ENCODE measurements around the gene NAPB. TPM values are rescaled to one million over a fixed set of nuclear protein-coding genes. Genes with fewer than 3 reads are reported as not detected.

Gene NAPB
- polyA plus RNA-seq, 3 donors from 2014 or later: 6.1 to 11.2 (median 7.0) TPM

GRCh38 chr20:23409800-23410199 is 11.5 kb downstream of the NAPB start:
- Mint-ChIP-seq H3K27ac (peak overlapping the region in 1 of 6 donors; percentile 37), H3K9me3 (no peaks in the 10 kb centered on the region), H3K36me3 (no peaks in the 10 kb centered on the region), H3K27me3 (ENCODE audit: low read depth in 3 of 3) (peaks cover 0 to 2% (median 0%) of the 10 kb centered on the region in 3 donors), H3K4me1 (peaks cover 26 to 77% of the 10 kb centered on the region in 2 donors), H3K4me3 (no peak overlapping the region)
- DNase-seq: no peak

GRCh38 chr20:23408957-23409356 is 12.3 kb downstream of the NAPB start:
- H3K27me3 Mint-ChIP-seq (ENCODE audit: low read depth in 3 of 3): peaks cover 0 to 2% (median 0%) of the 10 kb centered on the region in 3 donors
- H3K4me3 Mint-ChIP-seq: no peak overlapping the region
- H3K4me1 Mint-ChIP-seq: peaks cover 25 to 82% of the 10 kb centered on the region in 2 donors
- H3K27ac Mint-ChIP-seq: peak overlapping the region in 1 of 6 donors; percentile 44
- DNase-seq: no peak
- H3K9me3 Mint-ChIP-seq: no peaks in the 10 kb centered on the region
- no peaks in the 10 kb centered on the region for H3K36me3 Mint-ChIP-seq

GRCh38 chr20:23407781-23408464 is 13.4 kb downstream of the NAPB start:
- Mint-ChIP-seq H3K9me3 (no peaks in the 10 kb centered on the region), H3K36me3 (no peaks in the 10 kb centered on the region), H3K4me1 (peaks cover 20 to 78% of the 10 kb centered on the region in 2 donors), H3K4me3 (no peak overlapping the region), H3K27me3 (ENCODE audit: low read depth in 3 of 3) (peaks cover 0 to 2% (median 0%) of the 10 kb centered on the region in 3 donors), H3K27ac (peak overlapping the region in 5 of 6 donors; percentile 44 to 73 (median 51))
- peak in 2 of 3 donors; percentile 9 for DNase-seq

GRCh38 chr20:23406880-23407279 is 14.4 kb downstream of the NAPB start:
- peak overlapping the region in 1 of 6 donors; percentile 30 for H3K27ac Mint-ChIP-seq
- H3K4me1 Mint-ChIP-seq: peaks cover 20 to 74% of the 10 kb centered on the region in 2 donors
- H3K9me3 Mint-ChIP-seq: no peaks in the 10 kb centered on the region
- H3K27me3 Mint-ChIP-seq (ENCODE audit: low read depth in 3 of 3): peaks cover 0 to 2% (median 0%) of the 10 kb centered on the region in 3 donors
- no peak for DNase-seq
- H3K36me3 Mint-ChIP-seq: peaks cover 0 to 5% (median 0%) of the 10 kb centered on the region in 3 donors
- H3K4me3 Mint-ChIP-seq: no peak overlapping the region

- H3K36me3 Mint-ChIP-seq: peaks cover 0 to 11% (median 0%) of the 10 kb centered on the region in 3 donors
- peaks cover 20 to 55% of the 10 kb centered on the region in 2 donors for H3K4me1 Mint-ChIP-seq
- no peak for DNase-seq
- no peak overlapping the region for H3K4me3 Mint-ChIP-seq
- H3K27ac Mint-ChIP-seq: no peak overlapping the region
- no peaks in the 10 kb centered on the region for H3K9me3 Mint-ChIP-seq
- peaks cover 0 to 2% (median 0%) of the 10 kb centered on the region in 3 donors for H3K27me3 Mint-ChIP-seq (ENCODE audit: low read depth in 3 of 3)
Measured at GRCh38 chr20:23404196-23404595, 17.1 kb downstream of the NAPB start.

GRCh38 chr20:23403751-23404150 is 17.5 kb downstream of the NAPB start:
- H3K4me3 Mint-ChIP-seq: no peak overlapping the region
- H3K36me3 Mint-ChIP-seq: peaks cover 0 to 11% (median 0%) of the 10 kb centered on the region in 3 donors
- DNase-seq: no peak
- H3K27ac Mint-ChIP-seq: no peak overlapping the region
- H3K9me3 Mint-ChIP-seq: no peaks in the 10 kb centered on the region
- H3K27me3 Mint-ChIP-seq (ENCODE audit: low read depth in 3 of 3): peaks cover 0 to 2% (median 0%) of the 10 kb centered on the region in 3 donors
- H3K4me1 Mint-ChIP-seq: peaks cover 20 to 53% of the 10 kb centered on the region in 2 donors

- peaks cover 0 to 2% (median 0%) of the 10 kb centered on the region in 3 donors for H3K27me3 Mint-ChIP-seq (ENCODE audit: low read depth in 3 of 3)
- no peak for DNase-seq
- no peak overlapping the region for H3K27ac Mint-ChIP-seq
- H3K4me1 Mint-ChIP-seq: peaks cover 3 to 39% of the 10 kb centered on the region in 2 donors
- H3K9me3 Mint-ChIP-seq: no peaks in the 10 kb centered on the region
- H3K4me3 Mint-ChIP-seq: no peak overlapping the region
- H3K36me3 Mint-ChIP-seq: peaks cover 0 to 13% (median 0%) of the 10 kb centered on the region in 3 donors
Measured at GRCh38 chr20:23401051-23401450, 20.2 kb downstream of the NAPB start.

- peaks cover 0 to 18% (median 0%) of the 10 kb centered on the region in 3 donors for H3K36me3 Mint-ChIP-seq
Measured at GRCh38 chr20:23399568-23400241, 21.6 kb downstream of the NAPB start.

GRCh38 chr20:23397961-23398360 is 23.3 kb downstream of the NAPB start:
- Mint-ChIP-seq H3K27ac (peak overlapping the region in 3 of 6 donors; percentile 6 to 80 (median 62)), H3K4me3 (no peak overlapping the region), H3K27me3 (ENCODE audit: low read depth in 3 of 3) (no peaks in the 10 kb centered on the region), H3K9me3 (no peaks in the 10 kb centered on the region), H3K4me1 (peaks cover 1 to 17% of the 10 kb centered on the region in 2 donors), H3K36me3 (peaks cover 8 to 34% (median 9%) of the 10 kb centered on the region in 3 donors)
- DNase-seq: no peak

More at GRCh38 chr20:23399568-23400241, 21.6 kb downstream of the NAPB start:
- H3K4me3 Mint-ChIP-seq: no peak overlapping the region
- peaks cover 1 to 28% of the 10 kb centered on the region in 2 donors for H3K4me1 Mint-ChIP-seq
- H3K27ac Mint-ChIP-seq: peak overlapping the region in 3 of 6 donors; percentile 0 to 32 (median 9)
- H3K27me3 Mint-ChIP-seq (ENCODE audit: low read depth in 3 of 3): no peaks in the 10 kb centered on the region
- no peaks in the 10 kb centered on the region for H3K9me3 Mint-ChIP-seq
- no peak for DNase-seq

GRCh38 chr20:23396950-23397627 is 24.2 kb downstream of the NAPB start:
- H3K27me3 Mint-ChIP-seq (ENCODE audit: low read depth in 3 of 3): no peaks in the 10 kb centered on the region
- H3K4me1 Mint-ChIP-seq: peaks cover 1 to 17% of the 10 kb centered on the region in 2 donors
- no peak overlapping the region for H3K4me3 Mint-ChIP-seq
- no peak for DNase-seq
- no peaks in the 10 kb centered on the region for H3K9me3 Mint-ChIP-seq
- H3K36me3 Mint-ChIP-seq: peaks cover 11 to 35% (median 11%) of the 10 kb centered on the region in 3 donors
- peak overlapping the region in 2 of 6 donors; percentile 12 to 53 for H3K27ac Mint-ChIP-seq

GRCh38 chr20:23393996-23394775 is 27.1 kb downstream of the NAPB start:
- Mint-ChIP-seq H3K9me3 (no peaks in the 10 kb centered on the region), H3K4me1 (peaks cover 1 to 11% of the 10 kb centered on the region in 2 donors), H3K27me3 (ENCODE audit: low read depth in 3 of 3) (no peaks in the 10 kb centered on the region), H3K27ac (peak overlapping the region in 3 of 6 donors; percentile 7 to 75 (median 45)), H3K4me3 (no peak overlapping the region), H3K36me3 (peaks cover 11 to 46% (median 15%) of the 10 kb centered on the region in 3 donors)
- DNase-seq: no peak

GRCh38 chr20:23391707-23392310 is 29.5 kb downstream of the NAPB start:
- Mint-ChIP-seq H3K27ac (no peak overlapping the region), H3K4me3 (no peak overlapping the region), H3K27me3 (ENCODE audit: low read depth in 3 of 3) (no peaks in the 10 kb centered on the region), H3K4me1 (no peaks in the 10 kb centered on the region), H3K9me3 (no peaks in the 10 kb centered on the region), H3K36me3 (peaks cover 20 to 56% (median 21%) of the 10 kb centered on the region in 3 donors)
- DNase-seq: no peak

Data from immature natural killer cell (primary cell).